RWPE1 (cell line): ENCODE results near the gene ABCB10.
"Not testable (repeated sequence)": the region's sequence is repeated elsewhere in the genome, so short reads cannot be mapped to it uniquely, and the experiment has no call there.

Experiments used
- CTCF ChIA-PET: fragments of 350-600 bp; sonication (Branson Sonifier 250); formaldehyde crosslinking; extraction: SDS; loops from one replicate; lab custom pipeline; 2021; lab: Yijun Ruan, JAX
- POLR2A ChIA-PET: fragments of 400-600 bp; formaldehyde crosslinking; extraction: SDS; loops from one replicate; lab custom pipeline; 2020; ENCODE audit warnings: antibody characterized with exemption; ENCODE audit not compliant: low non-redundant PET; lab: Yijun Ruan, JAX
- DNase-seq: peaks from one replicate; pipeline ENCODE4 v3.0.0; 2012; ENCODE audit warnings: low spot score
- H3K27ac ChIP-seq: fragments of 450-650 bp; 2 replicates; pipeline ENCODE4 v1.5.1; 2017
- CTCF ChIP-seq: fragments of 450-650 bp; conservative IDR thresholded peaks from 2 replicates; pipeline ENCODE4 v1.5.1; 2017; ENCODE audit warnings: low read depth, mild to moderate bottlenecking

The ABCB10 gene

GRCh38 chr1:229485318-229485717 is 73.2 kb downstream of the ABCB10 start:
- DNase-seq = no peak
- ChIA-PET CTCF (interaction anchor here (0.8 kb wide), 1 partner anchor 14 kb away, joined by 3 read pairs; no protein-coding TSS in a partner anchor), POLR2A (no interaction called here)
- no peak for TF ChIP-seq CTCF
- no peak overlapping the region for H3K27ac ChIP-seq

GRCh38 chr1:229482511-229482910 is 76.0 kb downstream of the ABCB10 start:
- ChIA-PET CTCF (interaction anchor here (0.6 to 2.3 kb wide), 5 partner anchors 30 to 227 kb away, joined by 3 to 16 read pairs (median 7); no protein-coding TSS in a partner anchor), POLR2A (no interaction called here)
- TF ChIP-seq CTCF = no peak
- H3K27ac ChIP-seq = no peak overlapping the region
- DNase-seq = no peak

DNA sequence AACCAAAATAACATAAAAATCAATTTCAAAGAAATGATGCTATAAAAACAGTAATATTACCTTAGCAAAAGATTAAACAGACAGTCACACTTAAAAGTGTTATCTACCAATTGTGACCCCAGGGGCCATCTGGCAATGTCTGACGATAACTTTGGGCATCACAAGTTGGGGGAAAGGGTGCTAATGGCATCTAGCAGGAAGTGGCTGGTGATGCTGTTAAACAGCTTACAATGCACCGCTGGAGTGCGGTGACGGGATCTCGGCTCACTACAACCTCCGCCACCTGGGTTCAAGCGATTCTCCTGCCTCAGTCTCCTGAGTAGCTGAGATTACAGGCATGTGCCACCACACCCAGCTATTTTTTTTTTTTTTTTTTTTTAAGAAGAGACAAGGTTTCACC is 78.0 kb downstream of the ABCB10 start:
- no peak for TF ChIP-seq CTCF
- CTCF ChIA-PET = interaction anchor here (0.6 to 1.5 kb wide), 2 partner anchors 36 to 807 kb away, joined by 3 to 7 read pairs; no protein-coding TSS in a partner anchor
- no peak for DNase-seq
- POLR2A ChIA-PET = no interaction called here
- H3K27ac ChIP-seq = no peak overlapping the region

GRCh38 chr1:229479660-229480399 is 78.7 kb downstream of the ABCB10 start:
- no peak overlapping the region for H3K27ac ChIP-seq
- CTCF ChIA-PET = interaction anchor here (0.6 kb wide), 1 partner anchor 806 kb away, joined by 3 read pairs; no protein-coding TSS in a partner anchor
- POLR2A ChIA-PET = no interaction called here
- no peak for TF ChIP-seq CTCF
- no peak for DNase-seq

GRCh38 chr1:229478852-229479251 is 79.7 kb downstream of the ABCB10 start:
- ChIA-PET POLR2A (no interaction called here), CTCF (no interaction called here)
- TF ChIP-seq CTCF = no peak
- no peak for DNase-seq
- H3K27ac ChIP-seq = no peak overlapping the region

- POLR2A ChIA-PET, H3K27ac ChIP-seq, CTCF ChIA-PET: not testable (repeated sequence)
Measured at GRCh38 chr1:229475859-229476258, 82.6 kb downstream of the ABCB10 start.

DNA sequence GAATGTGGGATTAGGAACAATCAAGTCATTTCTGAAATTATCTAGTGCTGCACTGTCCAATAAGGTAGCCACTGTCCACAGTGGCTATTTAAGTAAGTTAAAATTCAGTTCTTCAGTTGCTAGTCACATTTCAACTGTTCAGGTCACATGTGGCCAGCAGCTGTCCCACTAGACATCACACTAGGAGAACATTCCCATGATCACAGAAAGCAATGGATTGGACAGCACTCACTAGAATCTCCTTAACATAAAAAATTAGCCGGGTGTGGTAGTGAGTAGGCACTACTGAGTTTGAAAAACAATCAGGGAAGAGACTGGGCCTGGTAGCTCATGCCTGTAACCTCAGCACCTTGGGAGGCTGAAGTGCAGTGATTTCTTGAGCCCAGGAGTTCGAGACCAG is 84.0 kb downstream of the ABCB10 start:
- TF ChIP-seq CTCF = no peak
- POLR2A ChIA-PET = no interaction called here
- no peak for DNase-seq
- CTCF ChIA-PET = interaction anchor here (0.6 kb wide), 1 partner anchor 1281 kb away, joined by 3 read pairs; no protein-coding TSS in a partner anchor
- H3K27ac ChIP-seq = no peak overlapping the region

More at GRCh38 chr1:229475859-229476258, 82.6 kb downstream of the ABCB10 start:
- not testable (repeated sequence) for DNase-seq
